GM20431 (cell line): ENCODE data around the gene RCSD1.

ENCODE experiments used
- in situ Hi-C: fragments of 300-500 bp; cut with MseI, MboI; formaldehyde crosslinking; loops from one replicate; pipeline ENCODE4 v1.15.0; 2020; ENCODE audit warnings: low sequenced_read_pairs; ENCODE audit not compliant: unreplicated experiment

RCSD1 gene

DNA sequence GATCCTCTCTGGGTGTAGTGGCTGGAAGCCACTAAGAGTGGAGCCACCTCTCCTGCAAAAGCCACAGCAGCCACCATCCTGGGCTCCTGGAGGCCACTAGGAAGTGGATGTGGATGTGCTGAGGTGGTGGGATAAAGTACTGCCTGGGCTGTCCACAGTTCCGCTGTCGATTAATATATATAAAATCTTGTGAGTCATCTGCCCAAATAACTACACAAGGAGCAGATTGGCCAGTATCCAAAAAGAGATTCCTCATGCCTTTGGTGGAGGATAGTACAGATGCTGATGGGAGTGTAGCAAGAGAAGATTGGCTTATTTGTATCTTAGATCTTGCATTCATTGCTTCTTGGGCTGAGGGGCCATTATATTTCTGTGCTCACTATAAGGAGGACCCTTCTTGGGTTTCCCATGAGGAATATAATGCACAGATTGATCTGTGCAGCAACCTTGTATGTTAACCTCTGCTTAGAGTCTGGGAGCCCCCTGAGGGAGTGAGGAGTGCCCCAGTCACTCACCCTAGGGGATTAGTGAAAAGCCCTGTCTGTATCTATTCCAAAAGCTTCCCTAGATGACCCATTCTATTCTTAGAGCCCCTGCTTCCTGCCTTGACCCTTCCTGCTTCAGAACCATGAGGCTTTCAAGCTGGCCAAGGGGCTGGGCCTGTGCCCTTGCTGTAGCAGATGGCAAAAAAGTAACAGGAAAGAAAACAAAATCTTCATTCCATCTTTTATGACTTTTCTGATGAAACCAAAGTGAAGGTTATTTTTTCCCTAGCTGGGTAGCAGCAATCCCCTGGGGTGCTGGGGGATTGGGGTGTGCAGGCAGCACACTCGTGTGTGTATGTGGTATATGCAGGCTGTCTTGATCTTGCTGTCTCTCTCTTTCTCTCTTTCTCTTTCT lies 31.7 kb downstream of the RCSD1 start:
- in situ Hi-C loops: no loop called here

- in situ Hi-C loops: no loop called here
Observed at GRCh38 chr1:167663002-167663772, 33.2 kb downstream of the RCSD1 start.

- in situ Hi-C loops: no loop called here
Observed at GRCh38 chr1:167665469-167665868, 35.4 kb downstream of the RCSD1 start.

- in situ Hi-C loops: no loop called here
Observed at GRCh38 chr1:167666416-167666815, 36.4 kb downstream of the RCSD1 start.

- in situ Hi-C loops: no loop called here
Observed at GRCh38 chr1:167667536-167667935, 37.5 kb downstream of the RCSD1 start.

GRCh38 chr1:167668108-167668507 lies 38.1 kb downstream of the RCSD1 start:
- in situ Hi-C loops: no loop called here

- in situ Hi-C loops: no loop called here
Observed at GRCh38 chr1:167669209-167670124, 39.4 kb downstream of the RCSD1 start.

DNA sequence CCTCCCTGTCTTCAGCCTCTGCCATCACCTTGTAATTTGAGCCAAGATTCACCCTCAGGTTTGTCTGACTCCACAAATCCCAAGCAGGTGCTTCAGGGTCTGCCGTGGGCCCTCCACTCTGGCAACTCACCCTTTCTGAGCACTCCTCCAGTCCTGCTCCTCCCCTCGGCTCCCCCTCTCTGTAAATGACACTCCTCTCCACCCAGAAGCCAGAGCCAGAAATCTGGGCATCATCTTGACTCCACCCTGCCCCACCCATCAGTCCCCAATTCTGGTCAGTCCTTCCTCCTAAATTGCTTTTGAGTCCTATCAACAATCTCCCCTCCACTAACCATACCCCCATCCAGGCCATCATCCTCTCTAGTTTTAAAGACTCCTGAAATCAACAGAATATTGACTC lies 40.5 kb downstream of the RCSD1 start:
- in situ Hi-C loops: no loop called here

- in situ Hi-C loops: no loop called here
Observed at GRCh38 chr1:167671727-167672511, 41.9 kb downstream of the RCSD1 start.

DNA sequence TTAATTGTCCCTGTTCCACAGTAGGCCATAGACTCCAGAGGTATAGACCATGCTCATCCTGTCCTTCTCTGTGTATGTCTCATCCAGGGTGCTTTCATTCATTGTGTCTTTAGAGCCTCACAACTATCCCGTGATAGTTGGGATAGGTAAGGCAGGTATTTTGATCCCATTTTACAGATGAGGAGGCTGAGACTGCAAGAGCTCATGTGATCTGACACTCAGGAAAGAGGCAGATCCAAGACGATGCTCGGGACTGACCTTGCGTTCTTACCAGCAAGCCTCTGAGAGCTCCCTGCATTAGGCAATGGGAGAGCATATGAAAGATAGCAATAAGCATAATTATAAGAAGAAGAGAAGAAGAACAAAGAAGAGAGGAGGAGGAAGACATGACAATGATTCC lies 42.8 kb downstream of the RCSD1 start:
- in situ Hi-C loops: no loop called here

GRCh38 chr1:167673265-167673664 lies 43.2 kb downstream of the RCSD1 start:
- in situ Hi-C loops: no loop called here

- in situ Hi-C loops: no loop called here
Observed at GRCh38 chr1:167674156-167674555, 44.1 kb downstream of the RCSD1 start.

GRCh38 chr1:167675440-167675839 lies 45.4 kb downstream of the RCSD1 start:
- in situ Hi-C loops: no loop called here

- in situ Hi-C loops: no loop called here
Observed at GRCh38 chr1:167676205-167676915, 46.3 kb downstream of the RCSD1 start.

GRCh38 chr1:167676916-167677848 lies 47.1 kb downstream of the RCSD1 start:
- in situ Hi-C loops: no loop called here

DNA sequence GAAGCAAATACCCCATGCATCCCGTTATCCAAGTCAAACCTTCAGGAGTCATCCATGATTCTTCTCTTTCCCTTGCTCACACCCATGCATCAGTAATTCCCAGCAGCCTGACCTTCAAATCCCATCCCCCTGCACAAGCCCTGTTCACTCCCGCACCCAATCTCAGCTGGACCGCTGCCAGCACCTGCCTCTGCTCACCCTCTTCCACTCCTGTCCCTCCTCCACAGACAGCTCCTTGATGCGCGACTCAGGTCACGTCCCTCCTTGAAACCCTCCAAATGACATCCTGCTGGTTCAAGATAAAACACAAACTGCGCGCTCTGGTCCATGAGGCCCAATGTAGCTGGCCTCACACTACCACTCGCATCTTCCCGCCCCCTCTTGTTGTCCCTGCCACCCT lies 48.4 kb downstream of the RCSD1 start:
- in situ Hi-C loops: no loop called here

GRCh38 chr1:167678838-167679237 lies 48.8 kb downstream of the RCSD1 start:
- in situ Hi-C loops: no loop called here

DNA sequence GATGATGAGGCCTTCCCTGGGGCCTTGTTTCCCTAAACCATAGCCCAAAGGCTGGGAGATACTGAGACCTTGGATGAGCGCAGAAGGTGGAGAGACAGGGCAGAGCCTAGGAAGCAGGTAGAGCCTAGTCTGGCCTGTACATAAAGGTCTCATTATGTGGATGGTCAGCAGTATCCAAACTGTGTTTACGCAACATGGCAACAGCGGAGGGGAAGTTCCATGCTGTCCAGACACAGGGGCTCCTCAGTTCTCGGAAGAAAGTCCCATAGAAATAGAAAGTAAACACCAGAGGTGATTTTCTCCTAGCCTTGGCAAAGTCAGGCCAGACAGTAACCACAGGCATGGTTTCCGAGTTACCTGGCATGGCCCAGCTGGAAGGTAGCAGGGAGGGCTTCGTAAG lies 49.7 kb downstream of the RCSD1 start:
- in situ Hi-C loops: no loop called here
